22Rv1 (cell line): Measurements from ENCODE around the gene TTLL5.

Experiments
- H3K27ac ChIP-seq: fragments of 450-650 bp; 2 replicates; pipeline ENCODE4 v1.5.1; 2017
- ZFX ChIP-seq: fragments of 450-650 bp; IDR thresholded peaks from 2 replicates; pipeline ENCODE4 v1.6.1; 2017; ENCODE audit warnings: antibody characterized with exemption, borderline replicate concordance
- TF ChIP-seq, protein P1 (sequence below): fragments of 450-650 bp; IDR thresholded peaks from 2 replicates; pipeline ENCODE4 v1.5.1; 2017; ENCODE audit warnings: mild to moderate bottlenecking

TTLL5 gene

DNA sequence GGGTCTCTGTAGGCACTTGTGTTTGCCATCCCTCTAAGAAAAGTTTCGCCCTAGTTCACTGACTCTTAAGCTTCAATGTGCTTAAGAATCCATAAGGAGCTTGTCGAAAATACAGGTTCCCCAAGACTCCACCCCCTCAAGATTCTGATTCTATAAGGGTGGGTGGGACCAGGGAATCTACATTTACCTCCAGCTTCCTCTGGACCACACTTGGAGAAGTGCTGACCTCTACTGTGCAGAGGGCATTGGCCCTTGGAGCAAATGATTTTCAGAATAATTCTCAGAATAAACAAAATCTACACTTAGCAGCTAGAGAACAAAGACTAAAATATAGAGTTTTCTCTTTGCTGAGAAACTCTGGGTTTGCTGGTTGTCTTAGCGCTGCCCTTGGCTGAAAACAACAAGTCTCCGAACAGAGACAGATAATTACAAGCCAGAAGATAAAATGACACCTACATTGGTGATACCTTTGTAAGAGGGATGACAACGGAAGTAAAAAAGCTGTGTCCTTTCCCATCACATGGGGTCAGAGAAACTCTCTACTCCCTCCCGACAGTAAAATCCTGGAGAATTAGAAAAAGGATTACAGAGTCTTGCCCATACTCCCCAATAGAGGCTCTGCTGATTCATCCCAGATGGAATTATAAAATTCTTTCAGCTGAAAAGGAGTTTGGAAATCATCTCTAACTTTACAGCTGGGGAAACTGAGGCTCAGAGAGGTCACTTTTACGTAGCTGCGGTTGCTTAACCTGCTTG, 316.0 kb downstream of the TTLL5 start:
- TF ChIP-seq, protein P1, sequence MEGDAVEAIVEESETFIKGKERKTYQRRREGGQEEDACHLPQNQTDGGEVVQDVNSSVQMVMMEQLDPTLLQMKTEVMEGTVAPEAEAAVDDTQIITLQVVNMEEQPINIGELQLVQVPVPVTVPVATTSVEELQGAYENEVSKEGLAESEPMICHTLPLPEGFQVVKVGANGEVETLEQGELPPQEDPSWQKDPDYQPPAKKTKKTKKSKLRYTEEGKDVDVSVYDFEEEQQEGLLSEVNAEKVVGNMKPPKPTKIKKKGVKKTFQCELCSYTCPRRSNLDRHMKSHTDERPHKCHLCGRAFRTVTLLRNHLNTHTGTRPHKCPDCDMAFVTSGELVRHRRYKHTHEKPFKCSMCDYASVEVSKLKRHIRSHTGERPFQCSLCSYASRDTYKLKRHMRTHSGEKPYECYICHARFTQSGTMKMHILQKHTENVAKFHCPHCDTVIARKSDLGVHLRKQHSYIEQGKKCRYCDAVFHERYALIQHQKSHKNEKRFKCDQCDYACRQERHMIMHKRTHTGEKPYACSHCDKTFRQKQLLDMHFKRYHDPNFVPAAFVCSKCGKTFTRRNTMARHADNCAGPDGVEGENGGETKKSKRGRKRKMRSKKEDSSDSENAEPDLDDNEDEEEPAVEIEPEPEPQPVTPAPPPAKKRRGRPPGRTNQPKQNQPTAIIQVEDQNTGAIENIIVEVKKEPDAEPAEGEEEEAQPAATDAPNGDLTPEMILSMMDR: no peak
- no peak for TF ChIP-seq ZFX

DNA sequence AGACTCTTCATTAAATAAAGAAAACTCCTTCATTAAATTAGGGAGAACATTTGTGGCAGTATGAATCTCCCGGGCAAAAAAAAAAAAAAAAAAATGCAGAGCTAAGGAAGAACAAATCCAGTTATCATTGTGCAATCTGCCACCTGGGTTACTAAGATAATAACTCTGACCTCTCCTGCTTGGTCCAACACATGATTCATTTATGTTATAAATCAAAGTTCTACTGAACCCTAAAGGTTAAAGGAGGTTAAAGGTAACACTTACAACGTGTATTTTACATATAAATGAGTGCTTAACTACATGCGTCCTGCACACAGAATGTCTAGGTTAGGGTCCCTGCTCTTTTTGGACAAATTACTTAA, 316.5 kb downstream of the TTLL5 start:
- peak overlapping the region; percentile 63 for H3K27ac ChIP-seq
- no peak for TF ChIP-seq ZFX
- TF ChIP-seq, protein P1: no peak

More for the DNA sequence above, 316.0 kb downstream of the TTLL5 start:
- no peak overlapping the region for H3K27ac ChIP-seq

GRCh38 chr14:75978249-75978731, 317.2 kb downstream of the TTLL5 start:
- TF ChIP-seq, protein P1: no peak
- TF ChIP-seq ZFX: no peak
- peak overlapping the region; percentile 63 for H3K27ac ChIP-seq

- peak overlapping the region; percentile 63 for H3K27ac ChIP-seq
- no peak for TF ChIP-seq ZFX
- TF ChIP-seq, protein P1: peak; percentile 67
Measured at GRCh38 chr14:75979071-75979571, 318.1 kb downstream of the TTLL5 start.

DNA sequence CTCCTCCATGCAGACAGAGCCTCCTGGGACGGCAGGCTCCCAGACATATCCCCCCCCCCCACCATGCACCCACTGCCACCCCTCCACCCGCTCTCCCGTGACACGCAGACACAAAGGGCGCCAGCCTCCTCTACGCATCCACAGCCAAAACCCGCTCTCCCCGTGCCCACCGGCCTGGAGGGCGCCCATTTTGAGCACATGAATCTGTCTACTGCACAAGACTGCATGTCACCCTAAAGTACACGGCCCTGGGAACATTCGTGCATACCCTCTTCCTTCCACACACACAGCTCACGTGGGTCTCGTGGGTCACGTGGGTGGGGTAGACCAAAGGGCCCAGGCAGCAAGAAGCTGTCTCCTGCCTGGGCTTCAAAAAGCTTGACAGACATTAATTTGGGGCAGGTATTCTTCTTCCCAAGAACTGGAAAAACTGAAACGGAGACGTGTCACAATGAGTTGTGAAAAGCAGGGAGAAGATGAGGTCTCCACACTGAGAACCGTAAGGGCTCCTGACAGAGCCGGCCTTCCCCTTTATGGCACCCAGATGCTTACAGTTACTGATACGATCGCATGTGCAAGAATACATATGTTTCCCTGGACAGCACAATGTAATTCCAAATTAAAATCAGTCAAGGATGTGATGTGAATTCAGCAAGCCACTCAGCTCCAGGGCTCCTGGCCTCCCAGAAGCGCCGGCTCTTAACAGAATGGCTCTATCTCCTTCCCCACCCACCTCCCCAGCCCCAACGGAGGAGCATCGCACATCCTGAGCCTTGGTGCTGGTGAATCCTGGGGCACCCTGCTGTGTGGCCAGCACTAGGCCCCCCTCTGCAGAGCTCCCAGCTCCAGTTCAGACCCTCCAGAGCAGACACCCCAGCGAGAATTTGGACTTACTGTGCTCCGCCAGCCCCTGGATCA, 318.9 kb downstream of the TTLL5 start:
- TF ChIP-seq, protein P1: no peak
- no peak for TF ChIP-seq ZFX
- no peak overlapping the region for H3K27ac ChIP-seq

DNA sequence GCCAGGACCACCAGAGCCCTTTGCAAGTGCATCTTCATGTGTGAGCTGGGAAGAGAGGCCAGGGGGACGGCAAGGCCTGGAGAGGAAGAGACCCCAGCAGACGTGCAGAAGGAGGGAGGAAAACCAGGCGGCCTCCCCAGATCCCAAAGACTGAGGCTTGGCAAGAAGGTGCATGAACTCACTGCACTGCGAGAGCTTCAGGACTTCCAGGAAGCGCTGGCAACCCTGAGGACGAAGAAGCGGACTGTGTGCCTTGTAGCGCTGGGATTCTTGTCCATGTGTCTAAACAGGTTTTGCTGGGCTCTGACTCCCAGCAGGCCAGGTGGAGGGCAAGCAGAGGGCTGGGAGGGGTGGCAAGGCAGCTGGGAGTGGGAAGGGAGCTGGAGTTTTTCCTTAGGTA, 319.8 kb downstream of the TTLL5 start:
- peak overlapping the region; percentile 91 for H3K27ac ChIP-seq

More for the DNA sequence above, 319.8 kb downstream of the TTLL5 start:
- TF ChIP-seq ZFX: no peak
- TF ChIP-seq, protein P1: no peak
